Keratinocyte (primary cell): ENCODE results near the gene VEZF1. TPM values are rescaled to one million over a fixed set of nuclear protein-coding genes. Genes with fewer than 3 reads are reported as not detected.

Experiments used
- DNase-seq: peaks from one replicate; pipeline ENCODE4 v3.0.0-alpha.2; 2011; ENCODE audit warnings: low read depth, missing footprints, low spot score
- FAIRE-seq: peaks from 2 replicates; lab custom pipeline; 2011; peaks lifted over from hg19 to GRCh38; lab: Jason Lieb, UNC
- H2AFZ ChIP-seq: 2 replicates; pipeline ENCODE4 v1.6.0; 2012; ENCODE audit warnings: low read length, control low read depth, inconsistent platforms; ENCODE audit not compliant: control insufficient read depth
- H3K27ac ChIP-seq: 2 replicates; pipeline ENCODE4 v1.5.1; 2011; ENCODE audit warnings: low read length; ENCODE audit not compliant: control insufficient read depth, insufficient read depth
- H3K27me3 ChIP-seq: 3 replicates; pipeline ENCODE4 v1.6.0; 2011; ENCODE audit warnings: low read length; ENCODE audit not compliant: control insufficient read depth, insufficient read depth; ENCODE audit errors: extremely low read depth
- H3K36me3 ChIP-seq, 2 experiments: 2 replicates in 1 of 2; 3 replicates in 1 of 2; pipeline ENCODE4 v1.5.1; 2011; ENCODE audit warnings: low read length in 2 of 2, mild to moderate bottlenecking in 1 of 2; ENCODE audit not compliant: control insufficient read depth in 2 of 2, insufficient read depth in 2 of 2; ENCODE audit errors: extremely low read depth in 1 of 2
- H3K4me1 ChIP-seq: 3 replicates; pipeline ENCODE4 v1.5.1; 2011; ENCODE audit warnings: low read length; ENCODE audit not compliant: control insufficient read depth, insufficient read depth; ENCODE audit errors: extremely low read depth
- H3K4me2 ChIP-seq: 3 replicates; pipeline ENCODE4 v1.6.0; 2011; ENCODE audit warnings: low read depth, low read length; ENCODE audit not compliant: control insufficient read depth, insufficient read depth; ENCODE audit errors: extremely low read depth
- H3K4me3 ChIP-seq, 3 experiments: fragments of 200-600 bp in 1 of 3; sonication (generic) in 1 of 3; 2 replicates in 2 of 3; 3 replicates in 1 of 3; pipeline ENCODE4 v1.5.1; 2011 to 2016; ENCODE audit warnings: low read length in 3 of 3, mild to moderate bottlenecking in 3 of 3, control low read depth in 2 of 3, inconsistent platforms in 1 of 3, low read depth in 1 of 3, mixed read lengths in 1 of 3, mixed run types in 1 of 3, moderate library complexity in 1 of 3; ENCODE audit not compliant: control insufficient read depth in 2 of 3, insufficient read depth in 2 of 3; ENCODE audit errors: extremely low read depth in 1 of 3
- H3K79me2 ChIP-seq: 2 replicates; pipeline ENCODE4 v1.6.0; 2012; ENCODE audit warnings: low read length; ENCODE audit not compliant: control insufficient read depth, insufficient read depth
- H3K9ac ChIP-seq: 3 replicates; pipeline ENCODE4 v1.6.0; 2011; ENCODE audit warnings: low read length; ENCODE audit not compliant: control insufficient read depth, insufficient read depth; ENCODE audit errors: extremely low read depth
- H3K9me1 ChIP-seq: 3 replicates; pipeline ENCODE4 v1.6.0; 2011; ENCODE audit warnings: low read length; ENCODE audit not compliant: control insufficient read depth, insufficient read depth; ENCODE audit errors: extremely low read depth
- H3K9me3 ChIP-seq: 2 replicates; pipeline ENCODE4 v1.5.1; 2012; ENCODE audit warnings: low read depth, low read length; ENCODE audit not compliant: control insufficient read depth
- H4K20me1 ChIP-seq: 3 replicates; pipeline ENCODE4 v1.6.0; 2011; ENCODE audit warnings: low read length; ENCODE audit not compliant: control insufficient read depth, insufficient read depth; ENCODE audit errors: extremely low read depth
- CTCF ChIP-seq, 3 experiments: IDR thresholded peaks in 1 of 3; conservative IDR thresholded peaks in 1 of 3; optimal IDR thresholded peaks in 1 of 3; 2 replicates in 2 of 3; 3 replicates in 1 of 3; pipeline versions ENCODE3 to v1.5.1; 2011; ENCODE audit warnings: low read length in 3 of 3, mild to moderate bottlenecking in 3 of 3, moderate library complexity in 2 of 3, control low read depth in 1 of 3, inconsistent platforms in 1 of 3; ENCODE audit not compliant: insufficient read depth in 2 of 3; ENCODE audit errors: extremely low read depth in 1 of 3
- EZH2 ChIP-seq: IDR thresholded peaks from one replicate; pipeline ENCODE4 v1.6.1; 2012; ENCODE audit warnings: inconsistent platforms, mild to moderate bottlenecking, low read length, moderate library complexity
- dilution Hi-C: fragments of 300-500 bp; cut with MboI; formaldehyde crosslinking; loops from one replicate; pipeline ENCODE4 v1.7.0; 2020; ENCODE audit warnings: low sequenced_read_pairs; ENCODE audit not compliant: extremely low pct_ligation_motif_present
- polyA plus RNA-seq, 5 experiments: library from polyadenylated mRNA; depleted of rRNA in 3 of 5; stranded (reverse) in 3 of 5; stranded (forward) in 1 of 5; unstranded in 1 of 5; fragments of >200 nt; gene quantifications; 1 replicate in 1 of 5; 2 replicates in 3 of 5; 3 replicates in 1 of 5; pipeline versions ENCODE4 v1.2.1 to v1.2.3, GENCODE V29; 2011 to 2012; ENCODE audit warnings: missing spikeins in 2 of 5, low read depth in 1 of 5, low replicate concordance in 1 of 5

Gene VEZF1
- polyA plus RNA-seq, 1 donor (not counting 4 experiments of a cell fraction or from before 2014, with no cell fraction given), result 22.8 TPM

- H3K9me3 ChIP-seq, result no peaks in the 10 kb centered on the region
- dilution Hi-C loops, result no loop called here
These were observed 22.4 kb downstream of the VEZF1 start for GRCh38 chr17:57965521-57966160.

GRCh38 chr17:57963149-57963511, 24.9 kb downstream of the VEZF1 start:
- dilution Hi-C loops, result no loop called here
- Histone ChIP-seq H2AFZ (no peak overlapping the region), H3K27ac (no peak overlapping the region), H3K9ac (no peak overlapping the region), H3K4me2 (no peak overlapping the region), H4K20me1 (no peaks in the 10 kb centered on the region), H3K9me3 (no peaks in the 10 kb centered on the region), H3K4me1 (no peaks in the 10 kb centered on the region), H3K36me3 (no peaks in the 10 kb centered on the region), H3K27me3 (peaks cover 4% of the 10 kb centered on the region), H3K4me3 (no peak overlapping the region), H3K9me1 (no peaks in the 10 kb centered on the region), H3K79me2 (no peaks in the 10 kb centered on the region)
- TF ChIP-seq CTCF (optimal IDR thresholded peaks at IDR 0.05 in 1 of 3, IDR thresholded peaks at IDR 0.05 in 1 of 3, conservative IDR thresholded peaks at IDR 0.05 in 1 of 3; ENCODE audit: extremely low read depth in 1 of 3, insufficient read depth in 2 of 3, low read length in 3 of 3), result no peak
- FAIRE-seq (no peak), DNase-seq (no peak)

More at GRCh38 chr17:57965521-57966160, 22.4 kb downstream of the VEZF1 start:
- H3K9ac ChIP-seq, result no peak overlapping the region
- no peaks in the 10 kb centered on the region for H3K79me2 ChIP-seq
- H3K4me3 ChIP-seq, result no peak overlapping the region
- H3K4me1 ChIP-seq, result no peaks in the 10 kb centered on the region
- no peak for TF ChIP-seq CTCF (optimal IDR thresholded peaks at IDR 0.05 in 1 of 3, IDR thresholded peaks at IDR 0.05 in 1 of 3, conservative IDR thresholded peaks at IDR 0.05 in 1 of 3; ENCODE audit: extremely low read depth in 1 of 3, insufficient read depth in 2 of 3, low read length in 3 of 3)
- TF ChIP-seq EZH2, result no peak
- H3K27ac ChIP-seq, result no peak overlapping the region
- H3K9me1 ChIP-seq, result no peaks in the 10 kb centered on the region
- no peak overlapping the region for H2AFZ ChIP-seq
- peaks cover 4% of the 10 kb centered on the region for H3K27me3 ChIP-seq
- FAIRE-seq (no peak), DNase-seq (no peak)
- H4K20me1 ChIP-seq, result no peaks in the 10 kb centered on the region
- H3K36me3 ChIP-seq, result no peaks in the 10 kb centered on the region
- no peak overlapping the region for H3K4me2 ChIP-seq
